Measurements from ENCODE around the gene CSTPP1.

Gene CSTPP1

DNA sequence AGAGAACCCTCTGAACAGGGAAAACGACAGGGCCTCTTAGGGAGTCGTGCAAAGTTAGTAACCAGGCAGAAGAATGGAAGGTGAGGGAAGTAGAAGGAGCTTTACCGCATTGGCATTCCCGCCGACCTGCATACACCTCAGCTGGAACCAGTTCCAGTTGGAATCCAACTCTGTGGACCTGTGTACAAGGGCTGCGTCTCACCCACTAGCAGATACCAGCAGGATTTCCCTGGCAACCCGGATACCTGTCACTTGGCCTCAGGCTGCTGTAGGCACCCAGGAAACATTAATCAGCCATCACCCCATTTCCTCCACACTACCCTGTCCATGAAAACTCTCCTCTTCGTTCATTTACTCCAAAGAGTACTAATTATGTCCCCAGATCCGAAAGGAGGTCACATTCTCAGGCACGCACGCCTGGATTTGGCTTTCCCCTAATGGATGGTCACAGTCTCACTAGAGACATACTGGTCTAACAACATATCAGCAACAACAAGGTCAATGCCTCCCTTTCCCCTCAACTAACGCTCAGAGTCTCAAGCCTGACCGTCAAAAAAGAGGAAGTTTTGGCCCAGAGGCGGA is 239.3 kb downstream of the CSTPP1 start:
- H3K36me3 ChIP-seq (ENCODE audit: low read length), result peaks cover 7% of the 10 kb centered on the region
- peak overlapping the region; percentile 75 for H2AFZ ChIP-seq (ENCODE audit: low read depth, low read length, severe bottlenecking)
- peaks cover 55% of the 10 kb centered on the region for H3K79me2 ChIP-seq (ENCODE audit: insufficient read depth, low read length)

DNA sequence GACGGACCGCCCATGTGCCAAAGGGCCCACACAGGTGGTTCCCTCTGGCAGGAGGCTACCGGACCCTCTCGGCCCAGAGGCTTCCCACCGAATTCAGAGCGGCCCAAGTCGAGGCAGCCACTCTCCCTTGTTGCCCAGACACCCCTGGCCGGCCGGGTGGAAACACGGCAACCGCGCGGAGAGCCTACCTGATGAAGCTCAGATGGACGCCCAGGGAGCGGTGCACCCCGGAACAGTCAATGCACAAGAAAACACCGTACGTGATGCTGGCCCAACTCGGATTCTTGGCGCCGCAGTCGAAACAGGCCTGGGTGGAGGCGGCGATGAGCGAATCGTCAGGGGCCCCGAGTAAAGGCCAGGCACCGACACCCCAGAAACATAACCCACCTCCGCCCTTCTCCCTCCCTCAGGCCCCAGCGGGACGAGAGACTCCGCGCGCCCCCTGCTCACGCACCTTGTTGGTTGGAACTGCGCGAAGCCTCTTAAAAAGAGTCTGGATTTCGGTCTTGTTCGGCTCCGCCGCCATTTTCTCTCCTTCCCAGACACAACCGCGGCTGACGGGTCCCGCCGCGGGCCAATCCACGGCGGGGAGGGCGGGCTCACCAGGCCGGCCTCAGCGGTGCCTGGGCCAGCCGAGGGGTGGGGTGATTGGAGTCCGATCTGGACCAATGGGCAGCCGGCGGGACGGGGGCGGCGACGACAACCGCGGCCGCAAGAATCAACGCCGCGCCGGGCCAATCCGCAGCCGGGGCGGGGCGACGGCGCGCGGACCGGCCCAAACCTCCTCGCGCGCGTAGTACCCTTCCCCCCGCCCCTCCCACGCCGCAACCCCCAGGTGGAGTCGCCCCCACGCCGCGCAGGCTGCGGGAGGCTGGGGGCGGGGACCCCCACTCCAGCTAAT is 240.0 kb downstream of the CSTPP1 start, which contains the start of gene ARFGAP2:
ARFGAP2 (minus strand) TSS at position 552 of the 901 bp plus-strand sequence; CDS start at position 526, 26 bp downstream.
- peak within 1 kb of the TSS; percentile 75 for H2AFZ ChIP-seq (ENCODE audit: low read depth, low read length, severe bottlenecking)
- H3K4me2 ChIP-seq (ENCODE audit: low read depth, low read length, poor library complexity, severe bottlenecking), result peak within 1 kb of the TSS; percentile 95
- H3K79me2 ChIP-seq (ENCODE audit: insufficient read depth, low read length), result peaks cover 48% of the 10 kb centered on the region
- peaks cover 7% of the 10 kb centered on the region for H3K36me3 ChIP-seq (ENCODE audit: low read length)
- peak within 1 kb of the TSS; percentile 100 for H3K9ac ChIP-seq (ENCODE audit: low read length)
- H3K4me3 ChIP-seq (ENCODE audit: insufficient read depth, low read length, poor library complexity, severe bottlenecking), result peak within 1 kb of the TSS; percentile 99
- H3K9me3 ChIP-seq (ENCODE audit: insufficient read depth, low read length), result no peaks in the 10 kb centered on the region
- TF ChIP-seq, protein P1, sequence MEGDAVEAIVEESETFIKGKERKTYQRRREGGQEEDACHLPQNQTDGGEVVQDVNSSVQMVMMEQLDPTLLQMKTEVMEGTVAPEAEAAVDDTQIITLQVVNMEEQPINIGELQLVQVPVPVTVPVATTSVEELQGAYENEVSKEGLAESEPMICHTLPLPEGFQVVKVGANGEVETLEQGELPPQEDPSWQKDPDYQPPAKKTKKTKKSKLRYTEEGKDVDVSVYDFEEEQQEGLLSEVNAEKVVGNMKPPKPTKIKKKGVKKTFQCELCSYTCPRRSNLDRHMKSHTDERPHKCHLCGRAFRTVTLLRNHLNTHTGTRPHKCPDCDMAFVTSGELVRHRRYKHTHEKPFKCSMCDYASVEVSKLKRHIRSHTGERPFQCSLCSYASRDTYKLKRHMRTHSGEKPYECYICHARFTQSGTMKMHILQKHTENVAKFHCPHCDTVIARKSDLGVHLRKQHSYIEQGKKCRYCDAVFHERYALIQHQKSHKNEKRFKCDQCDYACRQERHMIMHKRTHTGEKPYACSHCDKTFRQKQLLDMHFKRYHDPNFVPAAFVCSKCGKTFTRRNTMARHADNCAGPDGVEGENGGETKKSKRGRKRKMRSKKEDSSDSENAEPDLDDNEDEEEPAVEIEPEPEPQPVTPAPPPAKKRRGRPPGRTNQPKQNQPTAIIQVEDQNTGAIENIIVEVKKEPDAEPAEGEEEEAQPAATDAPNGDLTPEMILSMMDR (IDR thresholded peaks at IDR 0.05; ENCODE audit: insufficient read depth, low read length, poor library complexity, severe bottlenecking), result no peak
- no peak for TF ChIP-seq EZH2phosphoT487 (conservative IDR thresholded peaks at IDR 0.05; ENCODE audit: low read length)
- peak within 1 kb of the TSS; percentile 83 for H3K27ac ChIP-seq (ENCODE audit: low read depth, low read length)
- H3K27me3 ChIP-seq (ENCODE audit: low read length), result no peaks in the 10 kb centered on the region
- no peaks in the 10 kb centered on the region for H3K9me2 ChIP-seq (replicated peaks; ENCODE audit: insufficient read depth, low read length)
- no peaks in the 10 kb centered on the region for H3F3A ChIP-seq (ENCODE audit: insufficient read depth)
- H4K20me1 ChIP-seq (ENCODE audit: low read depth, low read length), result peaks cover 7% of the 10 kb centered on the region; the same call in 1 of the 2 replicates

More for the DNA sequence above, 239.3 kb downstream of the CSTPP1 start:
- H3F3A ChIP-seq (ENCODE audit: insufficient read depth), result no peaks in the 10 kb centered on the region
- H3K9me3 ChIP-seq (ENCODE audit: insufficient read depth, low read length), result no peaks in the 10 kb centered on the region
- TF ChIP-seq EZH2phosphoT487 (conservative IDR thresholded peaks at IDR 0.05; ENCODE audit: low read length), result no peak
- TF ChIP-seq, protein P1 (IDR thresholded peaks at IDR 0.05; ENCODE audit: insufficient read depth, low read length, poor library complexity, severe bottlenecking), result no peak
- H3K9ac ChIP-seq (ENCODE audit: low read length), result peak overlapping the region; percentile 100
- H3K27ac ChIP-seq (ENCODE audit: low read depth, low read length), result peak overlapping the region; percentile 81
- H3K4me3 ChIP-seq (ENCODE audit: insufficient read depth, low read length, poor library complexity, severe bottlenecking), result peak overlapping the region; percentile 99
- peak overlapping the region; percentile 95 for H3K4me2 ChIP-seq (ENCODE audit: low read depth, low read length, poor library complexity, severe bottlenecking)
- H3K9me2 ChIP-seq (replicated peaks; ENCODE audit: insufficient read depth, low read length), result no peaks in the 10 kb centered on the region
- H3K27me3 ChIP-seq (ENCODE audit: low read length), result no peaks in the 10 kb centered on the region
- H4K20me1 ChIP-seq (ENCODE audit: low read depth, low read length), result peaks cover 7% of the 10 kb centered on the region; the same call in 1 of the 2 replicates

DNA sequence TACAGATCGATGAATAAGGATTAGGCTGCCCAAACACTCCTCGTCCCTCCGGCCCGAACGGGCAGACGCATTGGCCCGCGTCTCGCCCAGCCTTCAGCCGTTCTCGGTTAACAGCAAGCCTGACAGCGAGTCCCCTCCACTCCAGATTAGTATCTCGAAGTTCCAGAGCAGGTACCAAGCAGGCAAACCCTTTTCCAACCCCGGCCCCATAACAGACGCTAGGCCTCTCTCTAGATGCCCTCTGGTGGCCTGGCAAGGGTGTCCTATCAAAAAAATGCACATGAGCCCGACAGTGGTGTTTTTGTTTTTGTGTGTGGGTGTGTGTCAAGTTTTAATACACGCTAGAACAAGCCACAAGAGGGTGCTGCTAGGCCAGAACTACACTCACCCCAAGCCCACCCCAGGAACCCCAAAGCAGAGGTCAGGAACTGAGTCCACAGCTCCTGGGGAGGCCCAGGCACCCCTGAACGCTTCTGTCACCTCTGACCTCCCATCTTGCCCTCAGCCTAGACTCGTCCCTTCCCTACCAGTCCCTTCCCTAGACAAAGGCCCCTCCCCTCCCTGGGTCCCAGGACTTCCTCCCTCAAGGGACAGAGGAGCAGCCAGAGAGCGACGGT is 240.8 kb downstream of the CSTPP1 start:
- Histone ChIP-seq H3K4me3 (ENCODE audit: insufficient read depth, low read length, poor library complexity, severe bottlenecking) (peak overlapping the region; percentile 67), H3K36me3 (ENCODE audit: low read length) (peaks cover 7% of the 10 kb centered on the region), H4K20me1 (ENCODE audit: low read depth, low read length) (peaks cover 7% of the 10 kb centered on the region; the same call in 1 of the 2 replicates), H3K4me2 (ENCODE audit: low read depth, low read length, poor library complexity, severe bottlenecking) (peak overlapping the region; percentile 84), H3K9me3 (ENCODE audit: insufficient read depth, low read length) (no peaks in the 10 kb centered on the region), H3F3A (ENCODE audit: insufficient read depth) (no peaks in the 10 kb centered on the region), H3K9ac (ENCODE audit: low read length) (peak overlapping the region; percentile 100), H3K27me3 (ENCODE audit: low read length) (no peaks in the 10 kb centered on the region), H3K27ac (ENCODE audit: low read depth, low read length) (peak overlapping the region; percentile 83), H2AFZ (ENCODE audit: low read depth, low read length, severe bottlenecking) (peak overlapping the region; percentile 67), H3K9me2 (replicated peaks; ENCODE audit: insufficient read depth, low read length) (no peaks in the 10 kb centered on the region), H3K79me2 (ENCODE audit: insufficient read depth, low read length) (peaks cover 40% of the 10 kb centered on the region)
- no peak for TF ChIP-seq EZH2phosphoT487 (conservative IDR thresholded peaks at IDR 0.05; ENCODE audit: low read length)
- TF ChIP-seq, protein P1 (IDR thresholded peaks at IDR 0.05; ENCODE audit: insufficient read depth, low read length, poor library complexity, severe bottlenecking), result peak; percentile 90
